ENCODE results near the gene NDUFA7. TPM values are rescaled to one million over a fixed set of nuclear protein-coding genes. Genes with fewer than 3 reads are reported as not detected.

Gene NDUFA7
- total RNA-seq, 2 donors from 2014 or later: 39.6 to 52.6 TPM

DNA sequence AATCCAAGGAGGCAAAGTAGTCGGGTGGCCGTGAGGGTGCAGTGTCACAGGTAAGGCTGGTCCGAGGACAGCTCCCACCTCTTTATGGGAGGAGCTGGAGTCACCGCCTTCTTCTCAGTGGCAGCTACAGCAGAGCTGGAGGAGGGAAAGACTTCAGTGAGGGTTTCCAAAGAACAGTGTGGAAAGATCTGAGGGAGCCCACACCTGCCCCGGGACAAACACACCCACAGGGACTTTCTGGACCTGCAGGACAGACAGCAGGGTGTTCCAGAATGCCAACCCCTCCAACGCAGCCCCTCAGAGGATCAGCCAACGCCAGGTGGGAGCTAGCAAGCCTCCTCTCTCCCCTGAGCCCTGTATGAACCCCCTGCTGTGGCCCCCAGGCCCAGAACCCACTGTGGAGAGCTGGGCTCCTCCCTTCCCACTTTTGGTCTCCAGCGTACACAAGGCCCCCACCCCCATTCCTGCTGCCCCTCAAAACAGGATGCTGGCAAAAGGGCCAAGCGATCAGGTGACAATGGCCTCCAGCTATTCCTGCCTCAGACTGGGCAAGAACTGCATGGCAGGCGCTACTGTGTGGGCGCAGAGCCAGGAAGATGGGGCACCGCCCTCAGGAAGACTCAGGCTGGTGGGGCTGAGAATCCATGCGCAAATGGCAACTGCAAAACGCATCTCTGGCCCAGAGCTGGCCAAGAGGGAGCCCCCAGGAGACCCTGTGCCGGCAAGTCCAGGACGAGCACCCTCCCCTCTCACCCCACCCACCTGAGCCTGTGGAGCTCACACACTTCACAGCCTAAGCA is 9.5 kb downstream of the NDUFA7 start:
- DNase-seq (ENCODE audit: low spot score): peak; percentile 63
- H3K9me3 ChIP-seq: no peaks in the 10 kb centered on the region
- intact Hi-C loops (cut with DNase I): no loop called here
- H3K4me1 ChIP-seq (replicated peaks): peaks cover 12% of the 10 kb centered on the region
- no peak overlapping the region for H3K4me3 ChIP-seq
- no peaks in the 10 kb centered on the region for H3K27me3 ChIP-seq (replicated peaks; ENCODE audit: insufficient read depth)
- H3K27ac ChIP-seq: peak overlapping the region; percentile 69 to 83
- 53% methylated on average over 16 of the region's 16 CpGs for WGBS
- TF ChIP-seq POLR2A (IDR thresholded peaks at IDR 0.05) (no peak), POLR2AphosphoS5 (IDR thresholded peaks at IDR 0.05) (peak; percentile 36)
- TF ChIP-seq, protein P1, sequence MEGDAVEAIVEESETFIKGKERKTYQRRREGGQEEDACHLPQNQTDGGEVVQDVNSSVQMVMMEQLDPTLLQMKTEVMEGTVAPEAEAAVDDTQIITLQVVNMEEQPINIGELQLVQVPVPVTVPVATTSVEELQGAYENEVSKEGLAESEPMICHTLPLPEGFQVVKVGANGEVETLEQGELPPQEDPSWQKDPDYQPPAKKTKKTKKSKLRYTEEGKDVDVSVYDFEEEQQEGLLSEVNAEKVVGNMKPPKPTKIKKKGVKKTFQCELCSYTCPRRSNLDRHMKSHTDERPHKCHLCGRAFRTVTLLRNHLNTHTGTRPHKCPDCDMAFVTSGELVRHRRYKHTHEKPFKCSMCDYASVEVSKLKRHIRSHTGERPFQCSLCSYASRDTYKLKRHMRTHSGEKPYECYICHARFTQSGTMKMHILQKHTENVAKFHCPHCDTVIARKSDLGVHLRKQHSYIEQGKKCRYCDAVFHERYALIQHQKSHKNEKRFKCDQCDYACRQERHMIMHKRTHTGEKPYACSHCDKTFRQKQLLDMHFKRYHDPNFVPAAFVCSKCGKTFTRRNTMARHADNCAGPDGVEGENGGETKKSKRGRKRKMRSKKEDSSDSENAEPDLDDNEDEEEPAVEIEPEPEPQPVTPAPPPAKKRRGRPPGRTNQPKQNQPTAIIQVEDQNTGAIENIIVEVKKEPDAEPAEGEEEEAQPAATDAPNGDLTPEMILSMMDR (IDR thresholded peaks at IDR 0.05): no peak
- H3K36me3 ChIP-seq: no peaks in the 10 kb centered on the region

DNA sequence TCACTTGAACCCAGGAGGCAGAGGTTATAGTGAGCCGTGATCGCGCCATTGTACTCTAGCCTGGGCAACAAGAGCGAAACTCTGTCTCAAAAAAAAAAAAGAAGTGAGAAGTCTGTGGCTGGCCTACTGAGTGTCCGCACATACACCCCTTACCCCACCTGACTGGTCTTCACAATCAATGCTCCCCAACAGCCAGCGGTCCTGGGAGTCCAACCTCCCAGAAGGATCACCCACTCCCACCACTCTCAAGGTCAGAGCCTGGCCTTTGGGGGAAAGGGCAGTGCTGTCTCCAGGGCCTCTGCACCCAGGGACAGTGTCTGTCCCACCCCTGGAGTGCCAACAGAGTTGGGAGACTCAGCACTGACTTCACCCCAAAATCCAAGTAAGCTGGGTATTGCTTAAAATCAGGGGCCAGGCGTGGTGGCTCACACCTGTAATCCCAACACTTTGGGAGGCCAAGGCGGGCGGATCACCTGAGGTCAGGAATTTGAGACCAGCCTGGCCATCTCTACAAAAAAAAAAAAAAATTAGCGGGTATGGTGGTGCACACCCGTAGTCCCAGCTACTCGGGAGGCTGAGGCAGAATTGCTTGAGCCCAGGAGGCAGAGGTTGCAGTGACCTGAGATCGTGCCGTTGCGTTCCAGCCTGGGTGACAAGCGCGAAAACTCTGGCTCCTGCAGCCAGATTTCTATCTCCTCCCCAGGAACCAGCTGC is 10.7 kb downstream of the NDUFA7 start:
- Histone ChIP-seq H3K27ac (peak overlapping the region in 1 of 2 donors; percentile 83), H3K4me3 (no peak overlapping the region), H3K36me3 (no peaks in the 10 kb centered on the region), H3K4me1 (replicated peaks) (peaks cover 12% of the 10 kb centered on the region), H3K9me3 (no peaks in the 10 kb centered on the region), H3K27me3 (replicated peaks; ENCODE audit: insufficient read depth) (no peaks in the 10 kb centered on the region)
- intact Hi-C loops (cut with DNase I): no loop called here
- no peak for DNase-seq (ENCODE audit: low spot score)
- TF ChIP-seq POLR2A (IDR thresholded peaks at IDR 0.05) (no peak), POLR2AphosphoS5 (IDR thresholded peaks at IDR 0.05) (no peak)
- TF ChIP-seq, protein P1 (IDR thresholded peaks at IDR 0.05): no peak
- WGBS: 94% methylated on average over 17 of the region's 17 CpGs

DNA sequence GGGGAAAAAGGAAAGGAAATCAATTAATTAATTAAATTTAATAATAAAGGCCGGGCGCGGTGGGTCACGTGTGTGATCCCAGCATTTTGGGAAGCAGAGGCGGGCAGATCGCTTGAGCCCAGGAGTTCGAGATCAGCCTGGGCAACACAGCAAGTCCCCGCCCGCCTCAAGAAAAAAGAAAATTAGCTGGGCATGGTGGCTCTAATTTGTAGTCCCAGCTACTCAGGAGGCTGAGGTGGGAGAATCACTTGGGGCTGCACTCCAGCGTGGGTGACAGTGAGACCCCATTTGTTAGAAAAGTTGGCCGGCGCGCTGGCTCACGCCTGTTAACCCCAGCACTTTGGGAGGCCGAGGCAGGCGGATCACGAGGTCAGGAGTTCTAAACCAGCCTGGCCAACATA is 12.3 kb downstream of the NDUFA7 start:
- no peaks in the 10 kb centered on the region for H3K9me3 ChIP-seq
- H3K4me1 ChIP-seq (replicated peaks): peaks cover 12% of the 10 kb centered on the region
- H3K27me3 ChIP-seq (replicated peaks; ENCODE audit: insufficient read depth): no peaks in the 10 kb centered on the region
- no peaks in the 10 kb centered on the region for H3K36me3 ChIP-seq
- peak overlapping the region in 1 of 2 donors; percentile 60 for H3K4me3 ChIP-seq
- intact Hi-C loops (cut with DNase I): loop anchor here (1.0 to 5.0 kb wide), 2 partner anchors 12 to 52 kb away; partner anchors contain the start of genes NDUFA7 and RPS28
- WGBS: 67% methylated on average over 17 of the region's 17 CpGs
- TF ChIP-seq POLR2A (IDR thresholded peaks at IDR 0.05) (no peak), POLR2AphosphoS5 (IDR thresholded peaks at IDR 0.05) (no peak)
- TF ChIP-seq, protein P1 (IDR thresholded peaks at IDR 0.05): no peak
- peak; percentile 6 for DNase-seq (ENCODE audit: low spot score)
- peak overlapping the region; percentile 54 to 66 for H3K27ac ChIP-seq

DNA sequence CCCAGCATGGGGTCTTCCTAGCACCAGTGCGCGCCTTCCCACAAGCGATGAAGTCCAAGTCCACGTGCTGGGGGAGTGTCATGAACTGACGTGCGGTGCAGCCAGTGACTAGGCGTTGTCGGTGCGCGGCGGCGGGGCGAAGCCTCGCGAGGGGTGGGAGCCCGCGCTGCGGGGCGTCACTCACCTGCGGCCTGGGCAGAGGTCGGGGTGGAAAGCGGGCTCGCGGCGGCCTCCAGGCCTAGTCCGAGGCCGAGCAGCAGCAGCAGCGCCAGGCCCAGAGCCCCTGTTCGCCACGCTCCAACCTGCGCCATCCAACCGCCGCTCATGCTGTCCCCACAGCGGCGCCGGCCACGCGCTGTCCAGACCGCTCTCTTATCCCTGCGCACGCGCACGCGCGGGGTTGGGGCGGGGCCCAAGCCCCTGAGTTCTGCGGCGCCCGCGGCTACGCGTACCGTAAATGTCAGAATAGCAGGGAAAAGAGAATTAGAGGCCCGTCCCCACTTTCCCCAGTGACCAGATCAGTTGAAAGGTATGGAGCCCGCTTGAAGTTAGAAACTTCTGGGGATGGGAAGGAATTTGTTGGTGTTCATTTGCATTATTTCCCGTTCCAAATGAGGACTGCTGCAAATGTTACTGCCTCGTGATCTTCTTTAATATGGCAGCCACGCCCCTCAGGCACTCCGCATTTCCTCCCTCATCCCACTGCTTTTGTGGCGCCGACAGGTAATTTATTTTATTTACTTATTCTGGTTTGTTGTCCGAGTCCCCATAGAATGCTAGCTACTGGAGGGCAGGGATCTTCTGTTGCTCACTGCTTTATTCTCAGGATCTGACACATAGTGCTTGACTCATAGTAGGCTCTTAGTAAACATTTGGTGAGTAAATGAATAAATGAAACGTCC is 13.0 kb downstream of the NDUFA7 start, which contains the start of gene CD320:
Gene CD320 (minus strand): TSS at position 394 of the 902 bp plus-strand sequence. CDS start 68 bp downstream, at position 326.
- Histone ChIP-seq H3K27ac (peak within 1 kb of the TSS; percentile 54 to 66), H3K4me1 (replicated peaks) (peaks cover 12% of the 10 kb centered on the region), H3K9me3 (no peaks in the 10 kb centered on the region), H3K4me3 (peak within 1 kb of the TSS; percentile 50 to 60), H3K36me3 (no peaks in the 10 kb centered on the region), H3K27me3 (replicated peaks; ENCODE audit: insufficient read depth) (no peaks in the 10 kb centered on the region)
- intact Hi-C loops (cut with DNase I): loop anchor here (1.0 to 5.0 kb wide), 2 partner anchors 13 to 51 kb away; partner anchors contain the start of genes NDUFA7 and RPS28
- under 1% methylated on average over 40 of the region's 63 CpGs for WGBS
- peak; percentile 89 for DNase-seq (ENCODE audit: low spot score)
- TF ChIP-seq POLR2AphosphoS5 (IDR thresholded peaks at IDR 0.05) (peak; percentile 88), POLR2A (IDR thresholded peaks at IDR 0.05) (peak; percentile 51)
- TF ChIP-seq, protein P1 (IDR thresholded peaks at IDR 0.05): peak in 1 of 4 experiments; percentile 26
